ENCODE measurements around the gene PRDM5.

Gene PRDM5

DNA sequence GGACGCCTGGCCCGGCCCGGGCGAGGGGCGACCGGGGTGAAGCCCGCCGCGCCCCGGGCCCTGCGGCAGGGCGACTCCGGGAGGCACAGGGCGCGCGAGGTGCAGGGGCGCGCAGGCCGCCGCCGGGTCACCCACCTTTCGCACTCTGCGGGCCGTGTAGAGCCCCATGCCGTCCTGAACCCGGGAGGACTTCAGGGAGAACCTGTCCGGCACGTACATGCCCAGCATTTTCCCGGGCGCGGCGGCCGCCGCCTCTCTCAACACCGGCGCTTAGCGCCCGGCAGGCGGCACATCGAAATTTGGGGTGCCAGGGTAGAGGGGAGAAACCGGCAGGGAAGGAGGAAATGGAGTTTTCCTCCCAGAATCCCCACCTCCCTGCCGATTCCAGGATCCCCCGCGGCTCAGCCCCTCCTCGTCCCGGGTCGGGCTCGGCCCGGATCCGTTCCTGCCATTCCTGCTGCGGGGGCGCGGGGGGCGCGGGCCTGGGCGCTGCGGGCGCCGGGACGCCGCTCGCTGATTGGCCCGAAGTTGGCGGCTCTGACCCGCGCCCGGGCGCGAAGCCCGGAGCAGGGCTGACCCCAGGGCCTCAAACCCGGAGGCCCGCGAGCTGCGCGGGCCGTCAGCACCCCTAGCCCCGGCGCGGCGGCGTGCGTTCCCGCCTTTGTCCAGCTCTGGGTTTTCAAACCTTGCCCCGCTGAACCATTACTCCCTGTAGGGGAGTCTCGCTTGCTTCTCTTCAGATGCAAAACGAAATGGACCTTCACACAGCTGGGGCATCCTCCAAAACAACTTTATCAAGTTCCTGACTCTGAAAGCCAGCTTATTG is at the start of gene PRDM5:
Gene PRDM5, minus strand, starts transcription at position 346 of the 826 bp plus-strand sequence. Its CDS starts 118 bp downstream, at position 228.
- DNase-seq (ENCODE audit: low read depth in 2 of 3, low spot score in 2 of 3), result peak; percentile 9 to 37 (median 16)

DNA sequence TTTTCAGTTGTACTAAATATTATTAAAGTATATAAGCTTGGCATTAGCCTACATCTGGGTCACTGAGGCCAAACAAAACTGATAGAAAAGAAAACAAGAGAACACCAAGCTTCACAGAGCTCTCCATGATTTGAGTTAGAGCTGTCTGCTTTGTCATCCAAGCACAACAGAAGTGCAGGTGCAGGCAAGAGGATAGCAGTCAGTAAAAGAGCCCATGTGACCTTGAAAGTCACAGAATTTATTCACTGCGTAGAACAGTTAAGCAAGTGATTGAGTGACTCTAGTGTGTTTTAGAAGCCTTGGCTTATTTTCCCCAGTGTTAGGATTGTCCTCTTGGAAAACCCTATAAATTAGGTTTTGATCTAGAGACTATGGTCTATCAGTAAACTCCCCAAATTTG is 49.4 kb upstream of the PRDM5 start:
- DNase-seq (ENCODE audit: low read depth in 2 of 3, low spot score in 2 of 3), result no peak

DNA sequence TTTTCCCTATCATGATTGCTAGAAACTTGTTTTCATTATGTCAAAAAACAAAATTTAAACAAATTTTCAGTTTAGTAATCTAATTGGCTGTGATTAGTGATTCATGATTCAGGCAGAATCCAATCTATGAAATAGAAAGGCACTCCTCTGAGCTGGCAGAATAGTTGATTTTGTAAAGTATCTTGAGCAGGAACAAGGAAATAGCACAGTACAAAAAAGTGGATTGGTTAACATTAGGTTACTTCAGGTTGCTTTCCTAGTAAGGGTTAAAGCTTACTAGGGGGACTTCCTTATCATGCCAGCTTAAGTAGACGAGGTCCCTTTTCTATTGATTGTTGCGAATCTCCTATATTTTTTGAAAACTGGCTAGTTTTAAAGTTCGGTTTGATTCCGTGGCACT is 43.4 kb upstream of the PRDM5 start:
- no peak for DNase-seq (ENCODE audit: low read depth in 2 of 3, low spot score in 2 of 3)

DNA sequence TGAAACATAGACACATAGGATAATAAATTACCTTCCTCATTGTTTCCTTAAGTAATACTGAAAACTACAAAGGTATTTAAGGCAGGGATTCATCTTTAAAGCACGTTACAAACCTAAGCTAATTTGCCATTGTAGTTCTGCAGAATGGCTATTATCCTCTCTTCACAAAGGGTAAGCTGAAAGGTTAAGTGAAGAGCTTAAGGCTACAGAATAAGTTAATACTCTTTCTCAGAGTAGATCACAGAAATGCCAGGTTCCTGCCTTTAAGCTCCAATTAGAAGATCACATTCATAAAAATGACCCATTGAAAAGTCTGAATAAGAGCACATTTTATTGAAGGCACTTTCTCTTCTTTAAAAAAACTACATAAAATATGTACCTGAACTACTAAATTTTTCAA is 42.1 kb upstream of the PRDM5 start:
- DNase-seq (ENCODE audit: low read depth in 2 of 3, low spot score in 2 of 3), result no peak

DNA sequence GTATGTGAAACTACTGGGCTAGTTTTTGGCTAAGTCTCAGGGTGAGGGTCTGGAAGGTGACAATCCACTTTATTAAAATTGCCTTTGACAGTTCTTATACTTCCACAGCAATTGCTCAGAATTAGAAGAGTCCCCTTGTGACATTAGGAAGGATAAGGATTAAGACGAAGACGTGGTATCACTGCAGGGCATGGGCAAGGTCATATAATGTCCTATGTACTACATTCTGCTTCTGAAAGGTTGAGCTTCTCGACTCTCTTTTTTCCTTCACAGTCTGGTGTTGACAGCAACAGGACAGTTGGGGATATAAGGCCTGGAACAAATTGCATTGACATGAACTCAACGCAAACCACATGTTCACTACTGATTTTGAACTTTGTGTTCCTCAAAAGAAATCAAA is 40.9 kb upstream of the PRDM5 start:
- no peak for DNase-seq (ENCODE audit: low read depth in 2 of 3, low spot score in 2 of 3)

DNA sequence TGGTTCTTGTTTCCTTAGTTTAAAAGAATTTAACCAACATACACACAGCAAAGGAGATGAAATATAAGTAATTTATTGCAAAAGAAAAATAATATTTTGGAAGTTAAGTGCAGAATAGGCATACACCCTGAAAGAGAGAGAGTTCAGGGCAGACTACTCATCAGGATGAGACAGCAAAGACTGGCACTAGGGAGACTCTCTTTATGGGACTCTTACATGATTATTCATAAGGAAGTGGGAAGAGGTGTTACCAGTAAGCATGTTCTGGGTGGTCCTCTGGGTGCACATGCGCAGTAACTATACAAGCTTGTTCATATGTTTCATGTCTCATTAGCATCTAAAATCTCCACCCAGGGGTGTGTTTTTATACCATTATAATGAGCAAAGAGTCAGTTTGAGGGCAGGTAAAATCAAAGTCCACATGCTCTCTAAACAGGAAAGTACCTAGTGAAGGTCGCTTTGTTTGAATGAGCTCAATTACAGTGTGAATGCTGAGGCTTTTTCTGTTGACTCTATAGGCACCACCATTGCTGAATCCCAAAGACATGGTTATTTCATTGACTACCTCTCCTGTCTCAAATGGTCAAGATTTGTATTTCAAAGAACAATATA is 38.2 kb upstream of the PRDM5 start:
- DNase-seq (ENCODE audit: low read depth in 2 of 3, low spot score in 2 of 3), result no peak

DNA sequence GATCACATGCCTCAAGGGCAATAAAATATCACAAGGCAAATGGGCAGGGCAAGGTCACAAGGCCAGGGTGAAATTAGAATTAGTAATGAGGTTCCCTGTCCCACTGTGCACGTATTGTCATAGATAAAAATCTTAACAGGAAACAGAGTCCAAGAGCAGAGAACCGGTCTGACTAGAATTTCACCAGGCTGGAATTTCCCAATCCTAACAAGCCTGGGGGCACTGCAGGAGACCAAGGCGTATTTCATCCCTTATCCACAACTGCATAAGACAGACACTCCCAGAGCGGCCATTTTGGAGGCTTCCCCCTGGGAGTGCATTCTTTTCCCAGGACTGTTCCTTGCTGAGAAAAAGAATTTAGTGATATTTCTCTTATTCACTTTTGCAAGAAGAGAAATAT is 25.9 kb upstream of the PRDM5 start:
- no peak for DNase-seq (ENCODE audit: low read depth in 2 of 3, low spot score in 2 of 3)

DNA sequence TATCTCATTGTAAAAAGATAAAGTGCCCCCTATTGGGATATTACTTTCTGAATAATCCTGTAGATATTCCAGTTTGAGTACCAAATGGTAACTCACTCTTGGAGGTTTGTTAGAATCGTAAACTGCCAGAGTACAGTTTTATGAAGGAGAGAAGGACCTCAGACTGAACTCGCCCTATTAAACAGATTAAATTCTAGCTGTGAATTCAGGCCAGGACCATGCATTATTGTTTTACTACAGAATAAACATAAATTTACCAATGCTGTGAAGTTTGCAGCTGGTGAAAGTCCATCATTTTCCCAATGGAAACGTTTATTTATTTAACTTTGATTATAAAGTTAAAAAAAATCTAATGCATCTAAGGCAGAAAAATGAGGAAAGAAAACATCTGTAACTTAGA is 20.2 kb upstream of the PRDM5 start:
- no peak for DNase-seq (ENCODE audit: low read depth in 2 of 3, low spot score in 2 of 3)

DNA sequence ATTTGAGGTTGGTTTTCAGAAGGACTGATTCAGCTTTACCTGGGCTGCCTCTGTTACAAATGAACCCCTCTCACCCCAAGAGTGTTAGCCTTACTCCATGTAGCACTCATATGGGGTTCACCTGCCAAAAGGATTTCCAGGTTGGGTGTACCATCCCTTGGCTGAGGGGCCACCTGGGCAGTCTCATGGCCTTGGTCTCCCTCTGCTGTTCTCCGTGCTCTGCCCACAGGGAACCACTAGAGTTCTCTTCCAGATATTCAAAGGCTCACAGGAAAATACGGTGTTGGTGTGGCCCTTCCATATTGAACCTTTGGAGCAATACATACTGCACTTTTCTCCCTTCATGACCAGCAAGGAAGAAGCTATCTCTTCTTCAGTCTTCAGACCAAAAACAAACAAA is 18.0 kb upstream of the PRDM5 start:
- no peak for DNase-seq (ENCODE audit: low read depth in 2 of 3, low spot score in 2 of 3)

DNA sequence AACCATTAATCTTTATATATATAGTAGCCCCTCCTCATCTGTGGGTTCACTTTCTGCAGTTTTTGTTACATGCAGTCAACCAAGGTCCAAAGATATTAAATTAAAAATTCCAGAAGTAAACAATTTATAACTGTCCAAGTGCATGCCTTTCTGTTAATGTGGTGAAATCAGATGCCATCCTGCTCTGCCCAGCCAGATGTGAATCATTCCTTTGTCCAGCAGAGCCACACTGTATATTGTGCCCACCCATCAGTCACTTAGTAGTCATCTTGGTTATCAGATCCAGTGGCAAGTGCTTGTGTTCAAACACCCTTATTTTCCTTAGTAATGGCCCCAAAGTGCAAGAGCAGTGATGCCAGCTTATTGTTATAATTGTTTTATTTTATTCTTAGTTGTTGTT is 17.2 kb upstream of the PRDM5 start:
- DNase-seq (ENCODE audit: low read depth in 2 of 3, low spot score in 2 of 3), result no peak

DNA sequence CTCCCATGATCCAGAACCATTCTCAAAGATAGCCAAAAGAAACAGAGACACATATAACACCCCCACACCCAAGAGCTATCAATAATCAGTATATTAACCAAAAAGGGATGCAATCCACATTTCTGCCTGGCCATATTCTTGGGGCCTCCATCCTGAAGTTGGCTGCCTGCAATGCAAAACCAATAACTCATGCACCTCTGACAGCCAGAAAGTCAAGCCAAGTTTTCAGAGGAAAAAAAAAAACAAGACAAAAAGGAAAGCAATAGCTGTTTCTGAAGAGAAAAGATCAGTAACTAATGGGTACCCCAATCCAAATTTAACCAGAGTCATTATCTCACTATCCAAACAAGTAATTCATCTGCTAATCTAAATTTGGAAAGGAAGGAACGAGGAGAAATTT is 7.3 kb upstream of the PRDM5 start:
- DNase-seq (ENCODE audit: low read depth in 2 of 3, low spot score in 2 of 3), result no peak

DNA sequence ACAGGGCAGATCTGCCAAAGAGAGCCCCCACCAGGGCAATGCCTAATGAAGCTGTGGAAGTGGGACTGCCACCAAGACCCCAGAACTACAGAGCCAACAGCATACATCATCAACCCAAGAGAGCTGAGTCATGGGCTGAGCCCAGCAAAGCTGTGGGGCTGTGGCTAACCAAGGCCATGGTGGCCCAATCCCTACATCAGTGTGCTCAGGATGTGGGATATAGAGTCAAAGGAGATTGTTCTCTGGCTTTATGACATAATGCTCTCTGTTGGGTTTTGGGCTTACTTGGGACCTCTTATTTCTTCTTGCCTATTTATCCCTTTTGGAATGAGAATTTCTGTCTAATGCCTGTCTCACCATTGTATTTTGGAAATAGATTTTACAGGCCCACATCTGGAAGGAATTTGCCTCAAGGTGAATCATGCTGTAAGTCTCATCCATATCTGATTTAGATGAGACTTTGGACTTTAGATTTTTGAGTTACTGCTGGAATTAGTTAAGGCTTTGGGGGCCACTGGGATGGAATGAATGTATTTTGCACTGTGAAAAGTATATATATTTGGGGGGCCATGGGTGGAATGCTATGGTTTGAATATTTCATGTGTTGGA is 5.4 kb upstream of the PRDM5 start:
- no peak for DNase-seq (ENCODE audit: low read depth in 2 of 3, low spot score in 2 of 3)

DNA sequence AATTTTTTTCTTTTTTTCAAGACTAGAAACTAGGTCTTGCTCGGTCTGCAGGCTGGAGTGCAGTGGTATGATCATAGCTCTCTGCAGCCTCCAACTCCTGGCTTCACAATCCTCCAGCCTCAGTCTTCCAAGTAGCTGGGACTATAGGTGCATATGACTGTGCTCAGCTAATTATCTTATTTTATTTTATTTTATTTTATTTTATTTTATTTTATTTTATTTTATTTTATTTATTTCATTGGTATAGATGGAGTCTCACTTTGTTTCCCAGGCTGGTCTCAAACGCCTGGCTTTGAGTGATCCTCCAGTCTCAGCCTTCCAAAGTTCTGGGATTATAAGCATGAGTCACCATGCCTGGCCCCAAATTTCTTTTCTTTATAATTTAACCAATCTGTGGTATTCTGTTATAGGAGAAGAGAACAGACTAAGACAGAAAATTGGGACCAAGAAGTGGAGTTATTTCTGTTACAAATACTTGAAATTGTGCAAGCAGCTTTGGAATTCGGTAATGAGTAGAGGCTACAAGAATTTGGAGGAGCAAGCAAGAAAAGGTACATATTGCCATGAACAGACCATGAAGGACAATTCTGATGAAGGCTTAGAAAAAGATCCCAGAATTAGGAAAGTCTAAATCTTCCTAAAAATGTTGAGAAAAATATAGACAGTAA is 4.0 kb upstream of the PRDM5 start:
- DNase-seq (ENCODE audit: low read depth in 2 of 3, low spot score in 2 of 3), result no peak

DNA sequence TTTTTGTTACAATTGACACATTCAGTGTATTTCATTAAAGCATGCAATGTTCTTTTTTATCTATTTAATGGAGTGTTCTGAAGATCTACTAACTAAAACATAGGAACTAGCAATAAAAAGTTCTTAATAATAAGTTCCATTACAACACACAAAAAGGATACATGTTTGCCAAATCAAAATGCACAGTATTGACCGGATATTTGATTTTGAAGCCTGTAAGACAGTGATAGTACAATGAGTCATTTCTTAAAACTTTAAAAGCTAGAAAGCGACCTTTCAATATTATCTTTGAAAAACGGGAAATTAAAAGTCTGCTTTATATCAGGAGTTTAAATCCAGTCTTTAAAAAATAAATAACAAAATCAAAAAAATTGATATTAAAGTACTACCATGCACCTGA is 2.4 kb upstream of the PRDM5 start:
- DNase-seq (ENCODE audit: low read depth in 2 of 3, low spot score in 2 of 3), result no peak

DNA sequence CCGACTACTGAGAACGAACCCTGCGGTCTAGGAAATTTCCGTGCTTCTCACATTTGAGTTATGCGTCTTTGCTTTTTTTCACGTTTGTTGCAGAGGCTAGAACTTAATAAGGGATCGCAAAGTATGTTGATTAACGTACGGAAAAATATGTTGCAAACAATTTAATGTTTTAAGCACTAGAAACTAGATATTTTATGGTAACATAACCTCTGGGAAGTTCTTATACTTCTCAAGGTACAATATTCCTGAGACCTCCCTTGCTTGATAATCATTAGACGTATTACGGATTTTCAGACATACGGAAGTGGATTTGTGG is 639 bp upstream of the PRDM5 start:
- DNase-seq (ENCODE audit: low read depth in 2 of 3, low spot score in 2 of 3), result no peak

DNA sequence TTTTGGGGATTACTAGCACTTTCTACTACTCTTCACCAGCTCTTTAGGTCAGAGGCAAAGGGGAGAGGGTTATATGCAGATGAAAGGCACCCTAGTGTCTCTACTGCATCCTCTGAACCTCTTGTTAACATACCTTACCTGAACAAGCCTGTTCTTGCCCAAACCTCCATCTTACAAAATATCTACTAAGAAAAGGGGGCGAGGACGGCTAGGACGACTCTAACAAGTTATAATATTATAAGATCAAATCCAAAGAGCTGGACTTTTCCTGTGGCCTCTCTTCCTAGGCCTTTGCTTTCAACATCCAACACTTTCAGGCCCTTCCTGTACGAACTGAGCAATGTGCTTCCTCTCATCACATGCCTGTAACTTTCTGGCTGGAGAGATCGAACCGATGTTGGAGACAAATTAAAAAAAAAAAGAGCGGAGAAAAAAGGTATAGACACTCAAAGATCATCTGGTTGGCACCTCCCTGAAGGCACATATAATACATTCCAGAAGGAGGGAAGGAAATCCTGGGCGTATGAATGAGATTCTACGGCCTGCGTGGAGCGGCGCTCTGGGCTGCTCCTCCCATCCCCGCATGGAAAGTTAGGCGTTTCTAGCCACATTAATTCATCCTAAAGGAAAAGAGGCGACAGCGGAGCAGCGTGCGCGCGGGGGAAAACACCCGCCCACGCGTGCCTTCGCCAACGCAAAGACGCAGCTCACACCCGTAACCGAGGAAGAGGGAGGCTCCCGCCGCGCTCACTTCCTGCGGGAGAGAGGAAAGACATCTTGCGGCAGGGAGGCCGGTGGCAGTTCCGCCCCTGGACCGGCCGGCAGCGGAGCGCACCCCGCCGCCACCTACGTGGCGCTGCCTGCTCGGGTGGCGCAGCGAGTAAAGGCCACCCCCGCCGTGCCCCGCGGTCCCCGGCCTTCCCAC is 808 bp downstream of the PRDM5 start:
- DNase-seq (ENCODE audit: low read depth in 2 of 3, low spot score in 2 of 3), result peak in 2 of 3 experiments; percentile 21 to 30

DNA sequence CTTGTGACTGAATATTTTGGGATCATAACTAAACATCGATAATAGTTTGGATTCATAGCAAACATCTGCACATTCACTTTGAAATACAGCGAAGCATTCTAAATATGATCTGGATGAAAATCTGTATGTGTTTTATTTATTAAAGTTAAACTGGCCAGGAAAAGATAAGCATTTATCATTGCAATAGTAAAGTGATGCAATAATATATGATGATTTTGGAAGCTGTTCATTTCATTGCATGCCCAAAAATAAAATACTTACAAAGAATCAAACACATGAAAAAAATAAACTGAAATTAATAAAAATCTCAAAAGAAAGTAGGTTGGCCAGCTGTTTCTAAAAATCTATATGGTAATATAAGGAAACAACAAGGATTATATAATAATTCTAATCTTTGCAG is 1.9 kb downstream of the PRDM5 start:
- no peak for DNase-seq (ENCODE audit: low read depth in 2 of 3, low spot score in 2 of 3)

DNA sequence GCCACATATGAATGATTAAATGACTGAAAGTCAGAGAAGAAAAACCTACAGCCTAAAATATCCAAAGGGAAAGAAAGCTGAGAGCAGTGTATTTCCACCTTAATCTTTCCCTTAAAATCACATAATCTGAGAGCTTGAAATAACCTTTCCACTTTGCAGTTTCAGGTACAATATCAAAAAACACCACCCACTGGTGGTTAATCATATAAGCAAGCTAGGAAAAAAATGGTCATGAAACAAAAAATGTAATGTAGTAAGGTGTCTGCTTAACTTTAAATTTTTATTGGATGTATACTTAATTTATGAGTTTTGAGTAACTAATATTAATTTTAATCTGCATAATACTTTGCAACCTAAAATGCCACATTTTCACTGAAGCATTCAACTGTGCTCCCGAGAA is 3.2 kb downstream of the PRDM5 start:
- DNase-seq (ENCODE audit: low read depth in 2 of 3, low spot score in 2 of 3), result no peak

DNA sequence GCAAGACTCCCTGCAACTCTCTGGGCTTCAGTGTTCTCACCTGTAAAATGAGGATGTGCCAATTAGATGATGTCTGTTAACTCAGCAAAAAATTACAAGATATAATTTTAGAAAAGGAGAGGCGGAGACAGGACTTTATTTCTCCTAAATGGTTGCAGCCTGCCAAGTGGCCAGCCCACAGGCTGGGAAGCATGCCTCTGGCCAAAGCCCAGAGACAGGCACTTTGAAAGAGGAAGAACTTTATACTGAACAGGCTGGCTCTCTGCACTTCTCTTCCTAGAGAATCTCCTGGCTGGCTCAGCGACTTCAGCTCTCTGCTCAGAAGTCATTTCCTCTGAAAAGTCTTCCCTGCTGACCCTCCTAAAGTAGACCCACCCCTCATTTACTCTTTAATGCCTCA is 3.7 kb downstream of the PRDM5 start:
- no peak for DNase-seq (ENCODE audit: low read depth in 2 of 3, low spot score in 2 of 3)

DNA sequence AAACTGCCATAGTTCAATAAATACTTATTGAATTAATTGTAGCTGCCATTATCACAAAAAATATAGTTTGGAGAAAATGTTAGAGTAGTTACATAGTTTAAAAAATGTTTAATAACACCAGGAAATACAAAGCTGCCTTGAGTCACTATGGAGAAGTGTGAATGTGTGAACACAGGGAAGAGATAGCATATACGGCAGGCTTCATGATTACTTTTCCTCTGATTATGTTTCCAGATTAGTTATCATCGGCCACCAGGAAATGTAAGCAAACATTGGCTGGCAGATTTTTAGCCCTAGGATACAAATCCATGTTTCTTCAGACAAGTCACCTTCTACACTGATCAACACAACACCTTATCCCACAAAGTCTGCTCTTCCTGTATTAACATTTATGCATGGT is 4.4 kb downstream of the PRDM5 start:
- no peak for DNase-seq (ENCODE audit: low read depth in 2 of 3, low spot score in 2 of 3)

DNA sequence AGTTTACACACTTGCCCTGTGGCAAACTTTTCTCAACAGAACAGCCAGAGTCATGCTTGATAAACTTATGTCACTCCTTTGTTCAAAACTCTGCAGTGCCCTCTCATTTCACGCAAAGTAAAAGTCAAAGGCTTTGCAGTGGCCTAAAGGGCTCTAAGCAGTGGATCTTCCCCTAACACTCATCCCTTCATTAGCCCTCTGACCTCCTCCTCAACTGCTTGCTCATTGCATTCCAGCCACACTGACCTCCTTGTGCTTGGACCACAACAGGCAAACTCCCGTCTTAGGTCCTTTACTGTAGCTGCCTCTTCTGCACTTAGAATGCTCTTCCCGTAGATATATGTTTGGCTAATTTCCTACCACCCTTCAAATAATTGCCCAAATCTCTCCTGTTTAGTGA is 5.6 kb downstream of the PRDM5 start:
- DNase-seq (ENCODE audit: low read depth in 2 of 3, low spot score in 2 of 3), result no peak
